ENCODE data around the gene KIF26B. TPM values are rescaled to one million over a fixed set of nuclear protein-coding genes. Genes with fewer than 3 reads are reported as not detected.

KIF26B gene
- total and polyA plus RNA-seq, 2 experiments from 2014 or later: 0.03 to 0.76 TPM

GRCh38 chr1:245370905-245371581, 216.3 kb downstream of the KIF26B start:
- H3F3A ChIP-seq (replicated peaks; ENCODE audit: low read depth): no peaks in the 10 kb centered on the region
- 0 out of 2 replicates have a peak, but pooled peaks cover 3% of the 10 kb centered on the region for H3K9me2 ChIP-seq (ENCODE audit: insufficient read depth)
- no peak overlapping the region for H3K27ac ChIP-seq (ENCODE audit: low read depth)
- H3K4me3 ChIP-seq: no peak overlapping the region
- H3K4me2 ChIP-seq: no peak overlapping the region
- H3K79me2 ChIP-seq (replicated peaks; ENCODE audit: insufficient read depth): no peaks in the 10 kb centered on the region
- H3K4me1 ChIP-seq (ENCODE audit: insufficient read depth): no peaks in the 10 kb centered on the region
- Mint-ChIP-seq H3K36me3 (ENCODE audit: low read depth) (0 out of 3 replicates have a peak, but pooled peaks cover 7% of the 10 kb centered on the region), H3K27me3 (ENCODE audit: insufficient read depth, low read depth, poor library complexity) (peaks cover 1% of the 10 kb centered on the region), H3K27ac (no peak overlapping the region), H3K9me3 (peaks cover 14% of the 10 kb centered on the region), H3K4me3 (no peak overlapping the region), H3K4me1 (no peaks in the 10 kb centered on the region; the same call in 2 of the 3 replicates)
- no peak overlapping the region for H2AFZ ChIP-seq
- H3K36me3 ChIP-seq (ENCODE audit: insufficient read depth): 0 out of 2 replicates have a peak, but pooled peaks cover 5% of the 10 kb centered on the region
- TF ChIP-seq ZNF114 (CRISPR knock-in tag; IDR thresholded peaks at IDR 0.05) (no peak), ETS1 (IDR thresholded peaks at IDR 0.05) (no peak), EZH2phosphoT487 (IDR thresholded peaks at IDR 0.05; ENCODE audit: unreplicated experiment) (no peak), STAT1 (IDR thresholded peaks at IDR 0.05; ENCODE audit: unreplicated experiment) (no peak), EZH2 (IDR thresholded peaks at IDR 0.05; ENCODE audit: low read depth, unreplicated experiment) (no peak), CREB1 (CRISPR knock-in tag; IDR thresholded peaks at IDR 0.05; ENCODE audit: low read depth) (no peak), REST (IDR thresholded peaks at IDR 0.05; ENCODE audit: unreplicated experiment) (no peak), JUNB (IDR thresholded peaks at IDR 0.05; ENCODE audit: unreplicated experiment) (no peak), CTCF (conservative IDR thresholded peaks at IDR 0.05; ENCODE audit: low read depth in 2 of 2) (no peak), ZNF331 (CRISPR knock-in tag; IDR thresholded peaks at IDR 0.05; ENCODE audit: low read depth) (no peak), ZNF462 (CRISPR knock-in tag; IDR thresholded peaks at IDR 0.05) (no peak), POLR2AphosphoS5 (IDR thresholded peaks at IDR 0.05; ENCODE audit: low read depth) (no peak), NANOG (IDR thresholded peaks at IDR 0.05; ENCODE audit: borderline replicate concordance) (no peak)
- H3K27me3 ChIP-seq (ENCODE audit: insufficient read depth): no peaks in the 10 kb centered on the region
- ATAC-seq: no peak
- no peak for DNase-seq (ENCODE audit: low spot score)
- no peaks in the 10 kb centered on the region for H4K20me1 ChIP-seq (replicated peaks; ENCODE audit: insufficient read depth)
